ENCODE results near the gene SNAI3.

The SNAI3 gene

DNA sequence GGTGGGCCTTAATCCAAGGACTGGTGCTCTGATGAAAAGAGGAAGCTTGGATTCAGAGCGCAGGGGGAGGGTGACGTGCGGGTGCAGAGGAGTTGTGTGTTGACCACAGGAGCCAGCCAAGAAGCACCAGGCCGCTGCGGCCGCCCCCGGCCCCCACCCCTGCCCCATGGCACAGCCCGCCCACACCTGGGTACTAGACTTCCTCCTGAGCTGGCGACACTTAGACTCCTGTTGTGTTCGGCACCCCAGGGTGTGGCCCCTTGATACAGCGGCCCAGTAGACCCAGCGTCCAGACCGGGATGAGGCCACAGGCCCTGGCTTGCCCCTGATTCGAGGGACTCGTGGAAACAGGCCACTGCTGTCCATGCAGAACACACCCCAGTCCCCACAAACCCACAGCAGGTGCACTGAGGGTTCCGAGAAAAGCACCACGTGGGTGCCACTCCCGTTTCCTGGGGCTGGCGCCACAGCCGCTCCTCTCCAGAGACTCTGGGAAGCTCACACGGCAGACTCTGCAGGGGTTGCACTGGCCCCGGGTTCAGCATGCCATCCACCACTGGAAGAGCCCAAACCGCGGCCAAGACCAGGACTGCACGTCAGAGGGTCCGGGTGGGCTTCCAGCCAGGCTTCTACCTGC lies 5.7 kb upstream of the SNAI3 start:
- DNase-seq (ENCODE audit: extremely low read depth in 1 of 2, low read depth in 1 of 2): no peak

- DNase-seq (ENCODE audit: extremely low read depth in 1 of 2, low read depth in 1 of 2): no peak
These were observed 5.0 kb upstream of the SNAI3 start for GRCh38 chr16:88691129-88691813.

GRCh38 chr16:88690341-88691128 lies 4.2 kb upstream of the SNAI3 start:
- no peak for DNase-seq (ENCODE audit: extremely low read depth in 1 of 2, low read depth in 1 of 2)

- DNase-seq (ENCODE audit: extremely low read depth in 1 of 2, low read depth in 1 of 2): no peak
These were observed 1.9 kb upstream of the SNAI3 start for GRCh38 chr16:88688013-88688778.

DNA sequence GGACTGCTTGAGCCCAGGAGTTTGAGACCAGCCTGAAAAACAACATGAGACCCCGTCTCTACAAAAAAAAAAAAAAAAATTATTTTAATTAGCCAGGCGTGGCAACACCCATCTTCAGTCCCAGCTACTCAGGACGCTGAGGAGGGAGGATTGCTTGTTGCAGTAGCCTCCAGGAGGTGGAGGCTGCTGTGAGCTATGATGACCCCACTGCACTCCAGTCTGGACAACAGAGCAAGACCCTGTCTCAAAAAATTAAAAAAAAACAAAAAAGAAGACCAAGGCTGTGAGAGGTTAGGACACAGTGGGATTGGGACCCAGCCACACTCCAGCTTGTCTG lies 1.3 kb upstream of the SNAI3 start:
- DNase-seq (ENCODE audit: extremely low read depth in 1 of 2, low read depth in 1 of 2): no peak

DNA sequence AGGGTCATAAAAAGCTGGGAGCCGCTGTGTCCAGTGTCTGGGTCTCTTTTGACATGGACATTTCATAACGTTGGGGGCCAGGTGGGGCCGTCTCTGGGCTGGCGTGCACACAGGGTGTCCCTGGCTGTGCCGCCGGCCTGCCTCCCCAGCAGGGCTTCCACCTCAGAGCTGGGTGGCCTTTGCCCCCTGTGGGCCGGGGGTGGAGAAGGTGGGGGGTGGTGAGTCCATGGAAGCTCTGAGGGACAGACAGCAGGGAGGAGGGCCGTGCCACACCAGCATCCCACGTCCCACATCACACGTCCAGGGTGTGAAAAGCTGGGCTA lies 908 bp upstream of the SNAI3 start:
- no peak for DNase-seq (ENCODE audit: extremely low read depth in 1 of 2, low read depth in 1 of 2)

- no peak for DNase-seq (ENCODE audit: extremely low read depth in 1 of 2, low read depth in 1 of 2)
These were observed 257 bp downstream of the SNAI3 start for GRCh38 chr16:88686062-88686438.

DNA sequence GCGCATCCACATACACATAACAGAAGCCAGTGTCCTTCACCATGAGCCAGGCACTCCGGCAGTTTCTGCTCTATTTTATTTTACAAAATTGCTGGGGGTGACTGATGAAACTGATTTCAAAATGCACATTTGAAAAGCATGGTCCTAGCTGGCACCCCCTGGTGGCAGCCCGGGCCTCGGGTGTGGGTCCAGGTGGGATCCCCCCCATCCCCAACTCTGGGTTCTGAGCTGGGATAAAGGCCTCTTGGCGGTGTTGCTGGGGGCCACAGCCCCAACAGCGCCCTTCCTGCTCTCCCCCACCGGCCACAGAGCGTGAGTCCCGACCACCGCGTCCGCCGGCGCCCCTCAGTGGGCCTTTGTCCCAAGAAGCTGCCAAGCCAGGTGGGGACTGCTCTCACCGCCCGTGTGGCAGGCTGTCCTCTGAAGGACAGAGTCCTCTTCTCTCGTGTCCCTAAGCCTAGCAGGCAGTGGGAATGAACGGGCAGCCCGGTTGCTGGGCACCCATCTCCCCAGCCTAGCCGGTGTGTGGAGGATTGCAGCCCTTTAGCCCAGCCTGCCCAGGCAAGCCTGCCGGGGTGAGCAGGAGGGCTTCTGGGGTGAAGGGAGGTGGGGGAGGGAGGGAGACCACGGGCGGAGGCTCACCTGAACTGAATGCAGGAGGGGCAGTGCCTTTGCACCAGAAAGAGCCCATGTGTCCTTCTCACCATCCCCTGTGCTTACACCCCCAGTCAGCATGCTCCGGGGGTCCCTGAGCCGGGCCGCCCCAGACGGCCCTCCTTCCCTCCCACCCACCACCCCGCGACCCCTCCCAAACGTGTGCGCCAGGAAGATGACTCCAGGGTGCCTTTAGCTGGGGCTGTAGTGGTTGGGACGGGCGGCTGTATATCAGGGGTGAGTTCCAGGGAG lies 898 bp downstream of the SNAI3 start:
- no peak for DNase-seq (ENCODE audit: extremely low read depth in 1 of 2, low read depth in 1 of 2)

DNA sequence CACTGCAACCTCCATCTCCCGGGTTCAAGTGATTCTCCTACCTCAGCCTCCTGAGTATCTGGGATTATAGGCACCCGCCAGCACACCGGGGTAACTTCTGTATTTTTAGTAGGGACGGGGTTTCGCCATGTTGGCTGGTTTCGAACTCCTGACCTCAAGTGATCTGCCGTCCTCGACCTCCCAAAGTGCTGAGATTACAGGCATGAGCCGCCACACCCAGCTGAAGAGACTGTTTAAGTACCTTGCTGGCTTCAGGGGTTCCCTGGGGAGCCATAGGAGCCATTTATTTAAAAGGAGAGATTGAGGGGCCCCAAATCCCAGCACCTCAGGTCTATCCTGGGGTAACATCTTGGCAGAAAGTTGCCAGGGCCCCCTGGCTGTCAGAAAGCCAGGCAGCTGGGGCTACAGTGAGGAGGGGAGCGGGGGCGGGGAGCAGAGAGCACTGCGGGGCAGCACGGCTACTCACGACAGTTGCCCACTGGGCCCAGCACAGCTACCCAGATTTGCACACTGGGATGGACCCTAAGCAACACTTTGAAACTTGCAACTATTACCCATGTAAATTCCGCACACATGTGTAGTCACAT lies 1.6 kb downstream of the SNAI3 start:
- DNase-seq (ENCODE audit: extremely low read depth in 1 of 2, low read depth in 1 of 2): no peak

GRCh38 chr16:88681709-88682451 lies 4.4 kb downstream of the SNAI3 start:
- peak in 1 of 2 donors; percentile 81 for DNase-seq (ENCODE audit: extremely low read depth in 1 of 2, low read depth in 1 of 2)

DNA sequence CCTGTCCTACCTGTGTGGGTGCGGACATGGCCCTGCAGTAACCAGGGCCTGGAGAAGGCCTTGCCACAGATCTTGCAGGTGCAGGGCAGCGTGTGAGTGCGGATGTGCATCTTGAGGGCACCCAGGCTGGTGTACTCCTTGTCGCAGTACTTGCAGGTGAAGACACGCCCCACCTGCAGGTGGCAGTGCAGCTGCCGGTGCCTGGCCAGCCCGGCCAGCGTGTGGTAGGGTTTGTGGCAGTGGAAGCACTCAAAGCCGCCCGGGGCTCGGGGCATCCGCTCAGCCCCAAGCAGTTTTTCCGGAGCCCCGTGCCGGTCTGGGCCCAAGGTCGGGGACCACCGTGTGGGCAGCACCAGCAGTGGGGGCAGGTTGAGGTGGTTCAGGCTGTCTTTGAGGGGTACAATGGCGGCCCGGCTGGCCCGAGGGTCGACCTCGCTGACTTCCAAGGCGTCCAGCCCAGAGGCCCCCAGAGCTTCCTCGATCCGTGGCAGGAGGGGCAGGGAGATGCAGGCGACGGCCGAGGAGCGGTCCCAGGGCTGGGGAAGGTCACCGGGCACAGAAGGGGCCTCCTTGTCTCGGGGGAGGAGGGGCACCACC lies 5.1 kb downstream of the SNAI3 start:
- DNase-seq (ENCODE audit: extremely low read depth in 1 of 2, low read depth in 1 of 2): no peak

DNA sequence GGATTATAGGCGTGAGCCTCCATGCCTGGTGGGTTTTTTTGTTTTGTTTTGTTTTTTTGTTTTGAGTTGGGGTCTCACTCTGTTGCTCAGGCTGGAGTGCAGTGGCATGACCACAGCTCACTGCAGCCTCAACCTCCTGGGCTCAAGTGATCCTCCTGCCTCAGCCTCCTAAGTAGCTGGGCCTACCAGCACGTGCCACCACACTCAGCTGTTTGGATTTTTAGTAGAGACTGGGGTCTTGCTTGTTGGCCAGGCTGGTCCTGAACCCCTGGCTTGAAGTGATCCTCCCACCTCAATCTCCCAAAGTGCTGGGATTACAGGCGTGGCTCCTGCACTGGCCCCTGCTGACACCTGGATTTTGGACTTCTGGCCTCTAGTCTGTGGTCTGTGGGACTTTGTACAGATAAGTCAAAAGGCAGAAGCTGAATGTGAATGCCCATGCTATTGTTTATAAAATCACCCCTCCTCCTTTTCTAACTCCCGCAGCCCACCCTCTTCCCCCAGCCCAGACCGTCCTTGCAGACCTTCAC lies 5.7 kb downstream of the SNAI3 start:
- DNase-seq (ENCODE audit: extremely low read depth in 1 of 2, low read depth in 1 of 2): no peak

- no peak for DNase-seq (ENCODE audit: extremely low read depth in 1 of 2, low read depth in 1 of 2)
These were observed 7.9 kb downstream of the SNAI3 start for GRCh38 chr16:88678224-88678979.

GRCh38 chr16:88677721-88678120 lies 8.6 kb downstream of the SNAI3 start:
- DNase-seq (ENCODE audit: extremely low read depth in 1 of 2, low read depth in 1 of 2): no peak

DNA sequence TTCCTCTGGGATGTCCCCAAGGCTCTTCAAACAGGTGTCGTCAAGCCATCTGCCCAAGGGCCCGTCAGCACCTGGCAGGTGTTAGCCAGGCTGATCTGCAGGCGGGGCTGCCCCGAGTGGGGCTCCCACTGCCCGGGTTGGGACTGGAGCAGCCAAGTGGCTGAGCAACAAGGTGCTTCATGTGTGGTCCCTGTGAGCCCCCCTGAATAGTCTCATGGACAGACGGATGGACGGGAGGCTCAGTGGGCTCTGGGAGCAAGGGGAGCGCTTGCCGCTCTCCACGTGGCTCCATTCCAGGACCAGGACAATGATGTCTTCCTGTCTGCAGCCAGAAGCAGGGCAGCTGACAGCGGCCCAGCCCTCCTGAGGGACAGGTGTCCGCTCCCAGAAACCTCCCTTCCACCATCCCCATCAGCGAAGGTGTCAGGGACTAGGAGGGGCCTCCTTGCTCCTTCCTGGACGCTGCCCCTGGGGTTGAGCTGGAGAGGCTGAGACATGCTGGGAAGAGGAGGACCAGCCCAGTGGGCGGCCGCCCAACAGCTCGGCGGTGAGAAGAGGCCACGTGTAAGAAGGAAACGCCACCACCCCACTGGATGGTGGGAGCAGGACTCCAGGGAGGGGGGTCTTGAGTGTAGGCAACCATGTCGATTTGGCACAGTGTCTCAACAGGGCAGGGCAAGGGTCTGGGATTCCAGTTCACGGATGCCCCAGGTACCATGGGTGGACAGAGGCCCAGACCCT lies 9.6 kb downstream of the SNAI3 start:
- no peak for DNase-seq (ENCODE audit: extremely low read depth in 1 of 2, low read depth in 1 of 2)

DNA sequence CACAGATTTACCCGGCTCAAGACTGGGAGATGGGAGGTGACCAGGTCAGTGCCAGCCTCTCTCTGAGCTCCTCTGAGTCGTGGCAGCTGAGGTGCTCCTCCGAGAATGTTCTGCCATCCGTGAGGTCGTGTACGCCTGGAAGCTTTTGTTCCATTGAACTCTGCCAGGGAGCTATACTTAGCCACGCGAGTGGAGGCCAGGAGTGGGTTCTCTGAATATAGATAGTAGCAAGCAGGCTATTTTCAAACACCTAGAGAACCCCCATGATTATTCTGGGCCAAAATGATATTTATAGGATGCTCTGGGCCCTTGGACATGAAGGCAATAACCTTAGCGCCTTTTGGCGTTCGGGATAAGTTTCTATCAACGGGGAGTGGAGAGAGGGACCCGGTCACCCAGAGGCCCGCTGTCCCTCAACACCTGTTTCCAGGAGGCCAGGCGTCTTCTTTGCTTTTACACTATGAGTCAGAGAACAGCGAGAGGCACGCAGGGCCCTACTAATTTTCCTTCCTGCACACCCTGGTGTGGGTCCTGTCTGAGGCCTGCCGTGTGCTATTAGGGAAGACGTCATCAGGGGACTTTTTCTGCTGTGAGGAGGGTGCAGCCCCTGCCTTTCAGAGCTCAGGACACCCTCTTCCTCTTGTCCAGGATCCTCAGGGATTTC lies 12.5 kb downstream of the SNAI3 start:
- DNase-seq (ENCODE audit: extremely low read depth in 1 of 2, low read depth in 1 of 2): no peak

GRCh38 chr16:88672776-88673175 lies 13.5 kb downstream of the SNAI3 start:
- no peak for DNase-seq (ENCODE audit: extremely low read depth in 1 of 2, low read depth in 1 of 2)

All from stimulated activated CD8-positive, alpha-beta memory T cell treated with anti-CD3 and anti-CD28 coated beads, Interleukin-7, amount 100 ng/mL, for 48 hours (primary cell).